ENCODE measurements around the gene JPT2.

JPT2 gene

DNA sequence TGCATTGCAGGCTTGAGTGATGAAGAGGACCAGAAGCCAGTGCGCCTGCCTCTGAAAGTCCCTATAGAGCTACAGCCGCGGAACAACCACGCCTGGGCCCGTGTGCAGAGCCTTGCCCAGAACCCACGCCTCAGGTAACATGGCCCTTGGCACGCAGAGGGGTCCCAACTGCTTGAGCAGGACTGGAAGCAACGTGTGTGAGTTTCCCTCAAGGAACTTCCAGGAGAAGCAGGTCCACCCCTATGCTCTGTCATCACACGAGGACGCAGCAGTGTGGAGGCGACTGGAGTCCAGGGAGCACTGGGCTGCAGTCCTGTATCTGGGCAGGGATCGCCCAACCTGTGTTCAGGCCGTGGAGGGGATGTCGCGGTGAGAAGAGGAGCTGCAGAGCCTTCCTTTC is 25.1 kb upstream of the JPT2 start:
- no peak for DNase-seq (ENCODE audit: low spot score)

DNA sequence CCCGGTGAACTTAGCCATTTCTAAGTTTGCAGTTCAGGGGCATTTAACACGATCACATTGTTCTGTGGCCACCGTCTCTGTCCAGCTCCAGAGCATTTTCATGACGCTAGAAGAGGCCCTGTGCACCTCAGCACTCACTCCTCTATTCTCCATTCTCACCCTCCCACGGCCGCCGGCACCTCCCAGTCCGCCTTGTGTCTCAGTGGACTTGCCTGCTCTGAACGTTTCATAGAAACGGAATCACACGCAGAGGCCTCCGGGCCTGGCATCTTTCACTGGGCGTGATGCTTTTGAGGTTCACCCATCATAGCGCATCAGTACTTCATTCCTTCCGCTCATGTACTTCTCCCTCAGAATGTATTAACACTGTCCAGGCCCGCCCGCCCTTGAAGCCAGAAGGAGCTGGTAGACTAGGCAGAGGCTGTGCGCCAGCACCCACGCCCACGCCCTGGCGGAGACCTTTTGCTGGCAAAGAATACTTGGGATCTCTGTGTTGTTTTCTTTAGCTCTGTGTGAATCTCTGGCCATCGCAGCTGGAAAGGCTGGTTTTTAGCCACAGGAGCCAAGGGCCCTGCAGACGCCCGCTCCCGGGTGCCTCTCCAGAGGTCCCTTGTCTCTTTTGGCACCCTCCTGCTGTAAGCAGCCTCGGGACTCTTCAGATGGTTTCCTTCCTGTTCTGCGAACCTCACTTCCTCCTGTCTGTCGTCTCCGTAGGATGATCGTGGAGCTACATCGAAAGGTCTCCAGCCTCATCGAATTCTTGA is 23.4 kb upstream of the JPT2 start:
- no peak for DNase-seq (ENCODE audit: low spot score)

DNA sequence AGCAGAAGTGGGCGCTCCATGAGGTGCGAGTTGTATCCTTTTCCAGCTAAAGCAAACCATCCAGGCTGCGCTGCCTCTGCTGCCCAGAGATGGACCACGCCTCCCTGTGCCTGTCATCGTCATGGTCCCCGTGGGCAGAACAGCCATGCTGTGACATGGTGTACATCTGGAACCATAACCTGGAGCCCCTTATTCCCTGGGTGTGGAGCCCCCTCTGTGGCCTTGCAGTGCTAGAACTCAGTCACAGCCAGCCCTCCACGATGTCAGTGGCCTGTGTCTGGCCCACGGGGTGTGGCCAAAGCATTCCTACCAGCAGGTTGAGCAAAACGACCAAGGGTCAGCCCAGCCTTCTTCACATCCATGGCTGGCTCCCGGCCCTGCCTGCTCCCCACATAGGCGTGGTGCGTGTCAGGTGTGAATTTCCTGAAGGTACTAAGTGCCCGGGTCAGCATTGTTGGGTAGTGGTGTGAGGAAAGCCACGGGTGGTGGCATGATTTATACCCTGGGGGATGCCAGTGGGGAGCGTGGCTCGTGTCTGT is 22.7 kb upstream of the JPT2 start:
- no peak for DNase-seq (ENCODE audit: low spot score)

DNA sequence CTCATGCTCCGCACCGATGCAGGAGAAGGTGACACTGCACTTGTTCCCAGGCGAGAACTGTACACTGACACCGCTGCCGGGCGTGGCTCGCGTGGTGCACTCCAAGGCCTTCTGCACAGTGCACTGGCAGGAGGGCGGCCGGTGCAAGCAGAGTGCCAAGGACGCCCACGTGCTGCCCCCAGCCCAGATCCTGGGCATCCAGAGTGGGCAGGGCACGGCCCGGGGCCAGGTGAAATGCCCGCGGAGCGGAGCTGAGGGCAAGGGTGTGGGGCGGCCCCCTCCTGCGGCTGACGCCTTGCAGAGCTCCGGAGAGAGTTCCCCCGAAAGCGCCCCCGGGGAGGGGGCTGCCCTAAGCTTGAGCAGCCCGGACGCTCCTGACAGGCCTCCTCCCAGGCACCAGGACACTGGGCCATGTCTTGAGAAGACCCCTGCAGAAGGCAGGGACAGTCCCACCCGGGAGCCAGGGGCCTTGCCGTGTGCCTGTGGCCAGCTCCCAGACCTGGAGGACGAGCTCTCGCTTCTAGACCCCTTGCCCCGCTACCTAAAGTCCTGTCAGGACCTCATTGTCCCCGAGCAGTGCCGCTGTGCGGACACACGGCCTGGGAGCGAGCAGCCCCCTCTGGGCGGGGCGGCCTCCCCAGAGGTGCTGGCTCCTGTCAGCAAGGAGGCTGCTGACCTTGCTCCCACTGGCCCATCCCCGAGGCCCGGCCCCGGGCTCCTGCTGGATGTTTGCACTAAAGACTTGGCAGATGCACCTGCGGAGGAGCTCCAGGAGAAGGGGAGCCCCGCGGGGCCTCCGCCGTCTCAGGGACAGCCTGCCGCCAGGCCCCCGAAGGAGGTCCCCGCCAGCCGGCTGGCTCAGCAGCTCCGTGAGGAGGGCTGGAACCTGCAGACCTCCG is 21.9 kb upstream of the JPT2 start:
- DNase-seq (ENCODE audit: low spot score), result no peak

DNA sequence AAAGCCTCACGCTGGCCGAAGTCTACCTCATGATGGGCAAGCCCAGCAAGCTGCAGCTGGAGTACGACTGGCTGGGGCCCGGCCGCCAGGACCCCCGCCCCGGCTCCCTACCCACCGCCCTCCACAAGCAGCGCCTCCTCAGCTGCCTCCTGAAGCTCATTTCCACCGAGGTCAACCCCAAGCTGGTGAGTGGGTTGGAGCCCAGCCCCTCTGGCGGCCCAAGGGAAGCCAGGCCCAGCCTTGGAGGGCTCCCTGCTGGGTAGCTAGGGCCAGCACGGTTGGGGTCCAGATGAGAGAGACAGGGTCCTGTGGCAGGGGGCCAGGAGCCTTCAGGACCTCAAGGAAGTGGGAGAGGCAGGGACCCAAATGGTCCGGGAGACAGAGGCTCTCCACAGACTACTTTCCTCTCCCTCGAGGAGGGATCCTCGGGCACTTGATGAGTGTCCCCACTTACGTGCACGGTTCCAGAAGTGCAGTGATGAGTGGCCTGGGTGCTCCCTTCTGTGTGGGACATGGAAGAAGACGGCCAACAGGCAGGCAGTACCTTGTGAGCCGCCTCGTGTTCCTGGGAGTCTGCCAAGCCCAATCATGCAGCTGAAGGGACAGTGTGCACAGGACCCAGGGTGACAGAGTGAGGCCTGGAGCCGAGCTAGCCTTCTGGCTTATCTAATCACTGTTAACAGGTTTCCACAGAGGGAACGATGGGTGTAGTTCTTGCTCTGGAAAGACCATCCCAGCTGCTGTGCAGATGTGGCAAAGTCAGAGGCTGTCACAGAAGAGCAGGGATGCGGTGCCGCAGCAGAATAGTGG is 21.1 kb upstream of the JPT2 start:
- no peak for DNase-seq (ENCODE audit: low spot score)

DNA sequence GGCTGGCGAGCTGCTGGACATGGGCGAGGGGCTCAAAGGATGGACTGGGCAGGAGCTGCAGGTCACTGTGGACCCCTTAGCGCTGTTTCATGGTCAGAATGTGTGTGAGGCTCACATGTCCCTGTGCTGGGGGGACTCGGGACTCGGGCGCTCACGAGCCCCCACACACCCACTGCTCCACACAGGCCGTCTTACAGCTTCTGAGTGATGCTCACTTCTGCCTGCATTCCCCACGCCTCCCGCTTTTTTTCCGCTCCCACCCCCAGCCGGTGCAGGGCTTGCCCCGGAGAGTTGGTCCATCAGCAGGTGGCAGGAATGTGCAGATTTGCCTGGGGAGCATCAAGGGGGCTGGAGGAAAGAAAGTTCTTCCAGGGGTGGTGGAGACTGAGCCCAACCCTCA is 20.2 kb upstream of the JPT2 start:
- no peak for DNase-seq (ENCODE audit: low spot score)

DNA sequence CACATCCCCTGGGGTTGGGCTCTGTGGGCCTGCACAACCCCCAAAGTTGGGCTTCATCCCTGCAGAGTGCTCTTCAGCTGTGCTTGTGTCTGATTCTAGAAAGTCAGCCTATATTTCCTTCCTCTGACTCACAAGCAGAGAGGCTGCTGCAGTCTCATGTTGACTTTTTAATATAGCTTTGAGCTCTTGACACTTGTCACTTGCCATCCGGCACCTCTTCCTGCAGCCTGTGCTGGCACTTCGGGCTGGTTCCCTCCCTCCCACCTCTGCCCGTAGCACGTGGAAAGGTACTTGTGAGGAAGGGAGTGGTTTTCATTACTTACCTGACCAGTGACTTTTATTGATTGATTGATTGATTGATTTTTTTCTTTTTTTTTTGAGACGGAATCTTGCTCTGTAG is 19.0 kb upstream of the JPT2 start:
- DNase-seq (ENCODE audit: low spot score), result no peak

DNA sequence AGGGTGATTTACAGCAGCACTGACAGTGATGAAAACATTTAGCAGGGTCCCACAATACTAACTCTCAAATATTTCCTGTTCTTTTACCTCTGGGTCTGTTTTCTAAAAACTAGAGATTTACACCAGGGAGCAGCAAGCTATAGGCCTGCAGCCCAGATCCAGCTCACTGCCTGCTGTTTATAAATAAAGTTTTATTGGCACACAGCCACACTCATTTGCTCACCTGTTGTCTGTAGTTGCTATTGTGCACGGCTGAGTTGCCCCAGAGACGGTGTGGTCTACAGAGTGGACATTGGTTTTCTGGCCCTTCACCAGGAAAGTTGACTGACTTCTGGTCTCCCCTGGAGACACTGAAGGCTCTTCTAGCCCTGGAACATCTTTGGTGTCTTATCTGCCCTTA is 16.3 kb upstream of the JPT2 start:
- no peak for DNase-seq (ENCODE audit: low spot score)

DNA sequence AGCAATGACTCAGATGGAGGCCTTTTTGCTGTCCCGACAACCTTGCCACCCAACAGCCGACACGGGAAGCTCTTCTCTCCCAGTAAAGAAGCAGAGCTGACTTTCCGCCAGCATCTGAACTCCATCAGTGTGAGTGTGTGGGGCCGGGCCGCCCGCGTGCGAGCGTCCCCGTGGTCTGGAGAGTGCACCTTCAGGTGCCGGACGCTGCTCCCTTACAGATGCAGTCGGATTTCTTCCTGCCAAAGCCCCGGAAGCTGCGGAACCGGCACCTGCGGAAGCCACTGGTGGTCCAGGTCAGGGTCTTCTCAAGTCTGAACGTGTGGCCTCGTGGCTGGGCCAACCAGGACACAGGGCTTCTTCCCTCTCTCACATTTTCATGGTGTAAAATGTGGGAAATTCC is 15.5 kb upstream of the JPT2 start:
- no peak for DNase-seq (ENCODE audit: low spot score)

DNA sequence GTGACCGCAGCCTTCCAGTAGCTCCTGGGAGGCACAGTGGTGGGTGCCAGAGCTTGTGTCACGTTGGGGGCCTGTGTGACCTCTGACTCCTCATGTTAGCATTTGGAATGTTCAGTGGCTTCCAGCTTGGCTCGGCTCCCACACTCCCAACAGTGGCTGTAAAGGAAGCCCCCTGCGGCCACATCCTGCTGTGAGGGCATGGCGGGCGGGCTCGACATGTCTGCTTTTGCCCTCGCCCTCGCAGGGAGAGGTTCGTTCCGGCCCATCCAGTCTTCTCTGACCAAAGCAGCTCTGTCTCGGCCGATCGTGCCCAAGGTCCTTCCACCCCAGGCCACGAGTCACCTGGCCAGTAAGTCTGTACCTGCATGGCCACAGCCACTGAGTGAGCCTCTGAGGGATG is 12.2 kb upstream of the JPT2 start:
- no peak for DNase-seq (ENCODE audit: low spot score)

DNA sequence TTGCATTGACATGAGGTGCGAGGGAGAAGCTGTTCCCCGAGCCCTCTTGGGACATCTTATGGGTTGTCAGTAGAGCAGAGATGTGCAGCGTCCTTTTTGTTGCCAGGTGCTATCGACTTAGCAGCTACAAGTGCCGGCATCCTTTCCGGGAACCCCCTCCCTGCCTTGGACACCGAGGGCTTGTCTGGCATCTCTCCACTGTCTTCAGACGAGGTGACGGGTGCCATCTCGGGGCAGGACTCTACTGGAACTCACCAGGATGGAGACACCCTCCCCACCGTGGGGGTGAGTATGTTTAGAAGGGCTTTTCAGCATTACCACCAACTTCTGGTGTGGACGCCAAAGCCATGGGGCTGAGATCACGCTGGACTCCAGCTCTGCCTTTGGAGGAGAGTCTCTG is 11.8 kb upstream of the JPT2 start:
- no peak for DNase-seq (ENCODE audit: low spot score)

DNA sequence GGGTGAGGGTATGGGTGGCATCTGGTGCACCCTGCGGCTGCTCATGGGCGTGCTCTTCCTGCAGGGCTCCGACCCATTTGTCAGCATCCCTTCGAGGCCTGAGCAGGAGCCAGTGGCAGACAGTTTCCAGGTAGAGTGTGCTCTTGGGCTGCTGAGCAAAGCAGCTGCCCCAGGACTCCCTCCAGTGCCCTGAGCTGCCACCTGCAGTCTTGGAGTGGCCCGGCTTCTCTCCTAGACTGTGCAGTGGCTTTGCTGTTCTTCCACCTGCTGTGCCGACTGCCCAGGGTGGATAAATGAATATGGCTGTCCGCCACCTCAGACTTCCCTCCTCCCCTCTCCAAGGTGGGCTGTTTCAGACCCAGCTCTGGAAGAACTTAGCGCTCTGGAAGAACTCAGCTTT is 10.8 kb upstream of the JPT2 start:
- no peak for DNase-seq (ENCODE audit: low spot score)

DNA sequence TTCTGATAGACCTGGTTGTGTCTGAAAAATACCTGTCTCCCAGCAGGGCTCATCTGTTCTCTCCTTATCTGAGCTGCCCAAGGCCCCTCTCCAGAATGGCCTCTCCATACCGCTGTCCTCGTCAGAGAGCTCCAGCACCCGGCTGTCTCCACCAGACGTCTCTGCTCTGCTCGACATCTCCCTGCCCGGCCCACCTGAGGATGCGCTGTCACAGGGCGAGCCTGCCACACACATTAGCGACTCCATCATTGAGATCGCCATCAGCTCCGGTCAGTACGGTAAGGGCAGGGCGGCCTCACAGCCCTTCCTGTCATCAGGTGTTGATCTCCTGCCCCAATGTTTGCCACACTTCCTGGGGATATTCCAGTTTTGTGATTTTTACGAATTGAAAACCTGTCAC is 10.2 kb upstream of the JPT2 start:
- DNase-seq (ENCODE audit: low spot score), result no peak

DNA sequence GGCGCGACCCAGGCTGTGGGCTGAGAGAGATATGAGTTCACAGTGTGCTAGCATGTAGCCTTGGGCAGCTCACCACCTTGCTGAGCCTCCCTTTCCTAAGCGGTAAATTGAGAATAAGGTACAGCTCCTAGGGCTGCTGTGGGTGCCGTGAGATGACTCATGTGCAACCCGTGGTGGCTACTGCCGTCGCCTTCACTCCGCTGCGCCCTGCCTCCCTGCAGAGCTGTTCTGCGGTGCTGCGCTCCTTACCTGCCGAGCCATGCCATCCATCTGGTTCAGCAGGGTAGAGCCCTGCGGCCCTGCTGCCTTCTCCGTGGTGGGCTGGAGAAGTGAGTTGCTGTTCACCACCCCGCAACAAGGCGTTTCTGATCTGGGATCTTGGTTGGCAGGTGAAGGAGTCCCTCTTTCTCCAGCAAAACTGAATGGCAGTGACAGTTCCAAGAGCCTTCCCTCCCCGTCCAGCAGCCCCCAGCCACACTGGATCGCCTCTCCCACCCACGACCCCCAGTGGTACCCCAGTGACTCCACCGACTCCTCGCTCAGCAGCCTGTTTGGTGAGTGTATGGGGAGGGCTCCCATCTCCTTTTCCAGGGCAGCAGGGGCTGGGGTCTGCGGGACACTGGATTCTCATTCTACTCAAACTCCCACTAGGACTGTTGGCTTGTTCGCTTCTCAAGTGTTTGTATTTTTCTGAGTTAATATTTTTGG is 9.3 kb upstream of the JPT2 start:
- DNase-seq (ENCODE audit: low spot score), result no peak

DNA sequence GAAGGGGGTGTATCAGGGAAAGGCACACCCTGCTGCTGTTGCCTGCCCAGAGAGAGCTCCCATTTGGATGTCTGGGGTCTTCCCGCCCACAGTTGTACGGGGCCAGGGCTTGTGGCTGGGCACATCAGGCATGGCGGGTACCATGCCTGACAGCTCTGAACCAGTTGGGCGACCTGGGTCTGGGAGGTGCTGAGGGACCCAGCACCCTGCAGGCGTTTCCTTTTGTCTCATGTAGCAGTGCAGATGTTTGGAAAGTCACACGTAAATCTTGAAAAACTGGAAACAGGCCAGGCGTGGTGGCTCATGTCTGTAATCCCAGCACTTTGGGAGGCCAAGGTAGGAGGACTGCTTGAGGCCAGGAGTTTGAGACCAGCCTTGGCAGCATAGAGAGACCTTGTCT is 8.4 kb upstream of the JPT2 start:
- no peak for DNase-seq (ENCODE audit: low spot score)

DNA sequence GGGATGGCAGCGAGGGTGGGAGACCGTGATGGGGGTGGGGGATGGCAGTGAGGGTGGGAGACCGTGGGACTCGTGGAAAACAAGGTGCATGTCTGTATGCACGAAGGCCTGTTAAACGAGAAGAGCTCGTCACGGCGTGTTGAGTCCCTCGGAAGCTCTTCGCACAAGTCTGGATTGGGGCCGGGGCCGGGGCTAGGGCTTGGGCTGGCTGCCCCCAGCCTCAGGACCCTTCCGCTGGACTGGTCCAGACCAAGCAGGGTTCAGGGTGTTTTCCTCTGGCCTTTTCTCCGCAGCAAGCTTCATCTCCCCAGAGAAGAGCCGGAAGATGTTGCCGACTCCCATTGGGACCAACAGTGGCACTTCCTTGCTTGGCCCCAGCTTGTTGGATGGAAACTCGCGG is 7.7 kb upstream of the JPT2 start:
- no peak for DNase-seq (ENCODE audit: low spot score)

DNA sequence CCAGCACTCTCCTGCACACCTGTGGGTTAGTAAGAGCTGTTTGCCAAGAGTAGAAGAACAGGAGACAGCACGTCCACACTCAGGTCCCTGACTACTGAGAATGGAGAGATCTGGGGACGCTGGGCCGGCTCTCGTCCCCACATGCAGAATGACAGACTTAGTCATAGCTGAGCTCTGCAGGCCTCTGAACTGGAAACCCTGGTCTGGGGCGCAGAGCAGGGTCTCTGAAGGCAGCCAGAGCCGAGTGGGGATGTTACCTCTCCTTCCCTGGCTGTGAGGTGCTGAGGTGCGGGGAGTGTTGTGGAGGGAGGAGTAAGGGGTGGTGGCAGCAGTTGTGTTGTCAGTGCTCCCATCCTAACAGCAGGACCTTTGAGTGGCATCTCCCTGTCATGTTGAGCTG is 7.2 kb upstream of the JPT2 start:
- no peak for DNase-seq (ENCODE audit: low spot score)

DNA sequence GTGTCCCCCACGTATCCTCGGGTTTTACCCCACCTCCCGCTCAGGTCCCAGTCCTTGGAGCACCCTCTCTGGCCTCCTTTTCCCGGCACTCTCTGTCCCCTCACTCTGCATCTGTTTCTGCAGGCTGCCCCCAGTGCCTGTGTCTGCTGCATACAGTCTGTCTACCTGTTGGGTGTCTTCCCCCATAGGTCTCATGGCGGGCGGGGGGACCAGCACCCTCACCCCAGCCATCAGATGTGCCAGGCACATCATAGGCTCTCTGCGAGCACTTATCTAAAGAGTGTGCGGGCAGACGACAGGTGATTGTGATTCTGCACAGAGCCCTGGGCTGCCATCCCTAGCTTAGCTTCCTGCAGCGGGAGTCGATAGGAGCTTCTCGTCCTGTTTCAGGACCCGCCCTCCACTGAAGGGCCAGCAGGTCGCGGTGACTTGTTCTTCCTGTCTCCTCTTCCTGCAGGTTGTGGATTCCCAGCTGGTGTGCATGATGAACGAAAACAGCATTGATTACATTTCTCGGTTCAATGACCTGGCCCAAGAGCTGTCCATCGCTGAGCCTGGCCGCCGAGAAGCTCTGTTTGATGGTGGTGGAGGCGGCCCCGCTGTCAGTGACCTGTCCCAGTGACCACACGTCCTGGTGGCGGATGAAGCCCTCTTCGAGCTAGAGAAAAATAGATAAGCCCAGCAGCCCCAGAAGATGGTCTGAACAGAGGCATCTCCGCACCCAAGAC is 4.5 kb upstream of the JPT2 start:
- no peak for DNase-seq (ENCODE audit: low spot score)

DNA sequence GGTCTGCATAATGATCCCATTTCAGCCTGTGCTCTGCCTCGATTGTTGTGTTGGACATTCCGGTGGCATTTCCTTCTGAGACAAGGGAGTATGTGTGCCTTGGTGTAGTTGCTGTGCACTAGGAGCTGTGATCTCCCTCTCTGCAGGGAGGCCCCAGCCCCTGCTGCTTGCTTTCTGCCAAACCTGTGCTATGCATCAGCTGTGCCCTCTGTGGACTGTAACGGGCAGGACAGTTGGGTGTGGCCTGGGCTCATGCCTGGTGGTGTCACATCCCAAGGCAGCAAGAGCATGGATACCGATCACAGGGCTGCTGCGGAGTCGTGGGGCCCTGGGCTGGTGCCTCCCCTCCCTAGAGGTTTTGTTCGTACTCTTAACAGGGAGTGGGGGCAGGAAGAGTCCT is 3.8 kb upstream of the JPT2 start:
- no peak for DNase-seq (ENCODE audit: low spot score)

DNA sequence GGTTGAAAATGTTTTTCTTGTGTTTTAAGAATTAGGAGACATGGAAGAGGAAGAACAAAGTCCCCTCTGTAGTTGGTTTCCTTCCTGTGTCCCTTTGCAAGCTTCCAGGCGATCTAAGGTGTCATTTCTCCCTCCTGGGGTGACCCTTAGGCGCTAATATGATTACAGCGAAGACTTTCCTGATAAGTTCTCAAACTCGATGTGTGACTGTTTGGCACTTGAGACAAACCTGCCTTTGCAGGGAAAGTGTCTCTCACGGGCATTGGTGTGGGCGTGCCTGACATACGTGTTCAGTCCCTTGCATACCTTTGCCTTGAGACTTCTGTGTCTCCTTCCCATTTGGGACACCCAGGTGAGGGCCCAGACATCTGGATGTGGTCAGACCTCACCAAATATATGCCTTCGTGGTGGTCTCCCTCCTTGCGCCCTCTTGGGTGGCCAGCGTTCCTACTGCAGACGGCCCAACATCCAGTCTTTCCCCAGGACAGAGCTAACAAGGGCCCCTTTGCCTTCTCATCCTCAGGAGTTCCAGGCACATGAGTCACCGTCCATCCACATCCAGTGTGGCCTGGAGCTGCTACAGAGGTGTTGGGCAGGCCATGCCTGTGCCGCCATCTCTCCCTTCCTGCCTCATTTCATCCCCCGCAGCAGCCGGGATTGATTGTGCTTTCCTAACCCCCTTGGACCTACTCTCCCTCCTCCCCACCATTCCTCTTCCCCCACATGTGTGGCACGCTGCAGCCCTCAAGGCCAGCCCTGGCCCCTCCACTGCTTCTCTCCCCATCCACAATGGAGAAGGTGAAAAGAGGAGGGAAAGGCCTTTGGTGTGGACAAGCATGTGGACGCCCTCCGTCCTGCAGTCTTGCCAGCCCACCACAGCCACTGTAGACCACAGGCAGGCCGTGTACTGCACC is 3.1 kb upstream of the JPT2 start:
- no peak for DNase-seq (ENCODE audit: low spot score)
